SK-N-SH (cell line): Measurements from ENCODE around the gene PXK. TPM values are rescaled to one million over a fixed set of nuclear protein-coding genes. Genes with fewer than 3 reads are reported as not detected.

ENCODE experiments used
- CTCF ChIA-PET: fragments of 300-600, 350-600 bp; formaldehyde crosslinking; extraction: SDS; loops from one replicate; lab custom pipeline; 2021; lab: Yijun Ruan, JAX
- POLR2A ChIA-PET: fragments of 350-600 bp; sonication (Branson Sonifier 250); formaldehyde crosslinking; extraction: SDS; loops from one replicate; lab custom pipeline; 2020; ENCODE audit warnings: antibody characterized with exemption, inconsistent platforms; lab: Yijun Ruan, JAX
- DNase-seq: peaks from one replicate; pipeline ENCODE4 v3.0.0; 2012
- H2AFZ ChIP-seq: fragments of 200-600 bp; sonication (generic); 2 replicates; pipeline ENCODE4 v1.8.1; 2016; ENCODE audit warnings: antibody characterized with exemption, mild to moderate bottlenecking, low read depth
- H3F3A ChIP-seq: fragments of 200-600 bp; sonication (generic); replicated peaks from 2 replicates; pipeline ENCODE3; 2016; ENCODE audit warnings: antibody characterized with exemption, mild to moderate bottlenecking; ENCODE audit not compliant: insufficient read depth
- H3K27ac ChIP-seq, 2 experiments: fragments of 200-500 bp in 1 of 2; fragments of 200-600 bp in 1 of 2; sonication (Bioruptor generic) in 1 of 2; sonication (generic), shearing (Covaris generic) in 1 of 2; 2 replicates each; pipeline versions ENCODE4 v1.5.1 to v1.6.1; 2014 to 2016; ENCODE audit warnings: low read depth in 2 of 2, inconsistent platforms in 1 of 2, low read length in 1 of 2, mild to moderate bottlenecking in 1 of 2, mixed read lengths in 1 of 2
- H3K27me3 ChIP-seq: fragments of 200-600 bp; sonication (generic), shearing (Covaris generic); 2 replicates; pipeline ENCODE4 v1.6.1; 2016; ENCODE audit warnings: mixed run types; ENCODE audit not compliant: insufficient read depth
- H3K36me3 ChIP-seq, 2 experiments: fragments of 200-500 bp in 1 of 2; fragments of 200-600 bp in 1 of 2; sonication (Bioruptor generic) in 1 of 2; sonication (generic) in 1 of 2; replicated peaks in 1 of 2; 2 replicates each; pipeline versions ENCODE3 to v1.5.1; 2014 to 2016; ENCODE audit warnings: low read length in 1 of 2, mild to moderate bottlenecking in 1 of 2; ENCODE audit not compliant: insufficient read depth in 2 of 2, control insufficient read depth in 1 of 2
- H3K4me1 ChIP-seq, 2 experiments: fragments of 200-500 bp in 1 of 2; fragments of 200-600 bp in 1 of 2; sonication (Bioruptor generic) in 1 of 2; sonication (generic), shearing (Covaris generic) in 1 of 2; 2 replicates each; pipeline versions ENCODE4 v1.5.1 to v1.6.1; 2014 to 2016; ENCODE audit warnings: low read depth in 1 of 2, low read length in 1 of 2, mixed run types in 1 of 2; ENCODE audit not compliant: insufficient read depth in 2 of 2, control insufficient read depth in 1 of 2
- H3K4me2 ChIP-seq: fragments of 200-600 bp; sonication (generic), shearing (Covaris generic); 2 replicates; pipeline ENCODE4 v1.6.1; 2017; ENCODE audit warnings: mixed run types
- H3K4me3 ChIP-seq, 2 experiments: fragments of 200-500 bp in 1 of 2; fragments of 200-600 bp in 1 of 2; sonication (Bioruptor generic) in 1 of 2; sonication (generic), shearing (Covaris generic) in 1 of 2; 2 replicates each; pipeline versions ENCODE4 v1.5.1 to v1.8.1; 2014 to 2016; ENCODE audit warnings: low read depth in 2 of 2, inconsistent platforms in 1 of 2, low read length in 1 of 2, mild to moderate bottlenecking in 1 of 2, mixed read lengths in 1 of 2, moderate library complexity in 1 of 2
- H3K79me2 ChIP-seq: fragments of 200-600 bp; sonication (generic); 2 replicates; pipeline ENCODE4 v1.8.1; 2017; ENCODE audit warnings: mild to moderate bottlenecking; ENCODE audit not compliant: insufficient read depth
- H3K9ac ChIP-seq: fragments of 200-600 bp; sonication (generic); 2 replicates; pipeline ENCODE4 v1.6.1; 2017; ENCODE audit warnings: mixed run types
- H3K9me2 ChIP-seq: fragments of 200-600 bp; sonication (generic); 2 replicates; pipeline ENCODE4 v1.6.1; 2017; ENCODE audit warnings: mixed run types
- H3K9me3 ChIP-seq: fragments of 200-600 bp; sonication (generic); 2 replicates; pipeline ENCODE4 v1.6.1; 2017; ENCODE audit warnings: mixed run types, mild to moderate bottlenecking, moderate library complexity
- H4K20me1 ChIP-seq: fragments of 200-600 bp; sonication (generic); 2 replicates; pipeline ENCODE4 v1.6.1; 2017; ENCODE audit warnings: mild to moderate bottlenecking, mixed run types; ENCODE audit not compliant: insufficient read depth
- CHD2 ChIP-seq: fragments of 150-350 bp; IDR thresholded peaks from 2 replicates; pipeline ENCODE4 v1.6.1; 2018; ENCODE audit warnings: low read length; ENCODE audit not compliant: partially characterized antibody
- EP300 ChIP-seq, 2 experiments: IDR thresholded peaks; 2 replicates each; pipeline versions ENCODE4 v1.4.0 to v1.6.1; 2012; ENCODE audit warnings: borderline replicate concordance in 1 of 2, low read depth in 1 of 2, low read length in 1 of 2
- FOXJ3 ChIP-seq: sonication (generic); formaldehyde crosslinking; IDR thresholded peaks from 2 replicates; pipeline ENCODE4 v1.5.1; 2020; ENCODE audit warnings: mild to moderate bottlenecking, missing genetic modification reagents
- GABPA ChIP-seq: IDR thresholded peaks from 2 replicates; pipeline ENCODE4 v1.4.0; 2012; ENCODE audit warnings: low read depth, mild to moderate bottlenecking
- POLR2AphosphoS5 ChIP-seq: IDR thresholded peaks from 2 replicates; pipeline ENCODE4 v1.6.1; 2012; ENCODE audit warnings: low read depth, low read length
- SIN3A ChIP-seq: IDR thresholded peaks from 2 replicates; pipeline ENCODE4 v1.6.1; 2012; ENCODE audit warnings: low read depth, mild to moderate bottlenecking, low read length, moderate library complexity, borderline replicate concordance
- TAF1 ChIP-seq: IDR thresholded peaks from 2 replicates; pipeline ENCODE4 v1.6.1; 2012; ENCODE audit warnings: low read depth, mild to moderate bottlenecking, low read length, moderate library complexity, borderline replicate concordance
- TCF12 ChIP-seq: IDR thresholded peaks from 2 replicates; pipeline ENCODE4 v1.4.0; 2012
- TEAD4 ChIP-seq: IDR thresholded peaks from 2 replicates; pipeline ENCODE4 v1.4.0; 2012; ENCODE audit warnings: mild to moderate bottlenecking, borderline replicate concordance; ENCODE audit not compliant: insufficient read depth
- WGBS: methylation state at CpG from one replicate; pipeline ENCODE4 v1.1.6; 2017; ENCODE audit warnings: low lambda C conversion rate; 5-methylcytosine and 5-hydroxymethylcytosine counted together
- polyA plus RNA-seq, 3 experiments: library from polyadenylated mRNA; depleted of rRNA; stranded (reverse); fragments of >200 nt; gene quantifications; 2 replicates each; pipeline ENCODE4 v1.2.3, GENCODE V29; 2012
- TF ChIP-seq, protein P1 (sequence below): IDR thresholded peaks from 2 replicates; pipeline ENCODE4 v1.6.1; 2012; ENCODE audit warnings: mild to moderate bottlenecking, low read depth, low read length, moderate library complexity

PXK gene
- polyA plus RNA-seq, 1 of the 3 experiments (the other 2 are of a cell fraction): 8.4 TPM

DNA sequence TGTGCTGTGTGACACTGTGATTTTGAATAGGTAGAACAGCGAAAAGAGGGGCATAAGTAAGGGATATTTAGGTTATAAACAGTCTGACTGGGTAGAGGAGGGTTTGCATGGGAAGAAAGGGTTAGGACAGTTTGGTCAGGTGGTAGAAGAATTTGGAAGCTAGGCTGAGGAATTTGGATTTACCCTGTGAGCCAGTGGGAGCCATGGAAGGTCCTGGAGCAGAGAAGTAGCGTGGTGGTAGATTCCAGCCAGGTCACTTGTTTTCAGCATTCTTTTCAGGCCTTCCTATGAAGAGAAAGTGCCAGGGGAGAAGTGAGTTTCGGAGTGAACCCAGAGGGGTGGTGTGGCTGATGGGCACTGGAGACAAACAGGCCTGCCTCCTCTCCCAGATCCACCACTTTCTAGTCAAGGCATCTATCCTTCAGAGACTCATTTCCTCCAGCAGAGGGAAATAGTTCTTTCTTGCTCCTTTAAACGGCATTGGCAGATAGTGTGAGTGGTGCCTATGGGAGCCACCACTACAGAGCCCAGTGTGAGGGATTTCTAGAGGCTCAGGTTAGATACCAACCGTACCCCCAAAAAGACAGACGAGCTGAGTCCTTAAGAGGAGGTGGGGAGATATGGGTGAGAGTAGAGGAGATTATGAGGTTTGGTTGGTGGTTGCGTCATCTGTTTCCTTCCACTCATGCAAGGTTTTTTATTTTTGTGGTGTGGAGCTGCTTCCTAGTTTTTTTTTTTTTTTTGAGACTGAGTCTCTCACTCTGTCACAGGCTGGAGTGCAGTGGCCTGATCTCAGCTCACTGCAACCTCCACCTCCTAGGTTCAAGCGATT lies 21.2 kb downstream of the PXK start:
- WGBS: 94% methylated on average over 8 of the region's 8 CpGs
- no peak overlapping the region for H2AFZ ChIP-seq
- H3K4me3 ChIP-seq: no peak overlapping the region
- ChIA-PET POLR2A (no interaction called here), CTCF (interaction anchor here (0.8 kb wide), 1 partner anchor 46 kb away, joined by 3 read pairs; no protein-coding TSS in a partner anchor)
- H4K20me1 ChIP-seq: no peaks in the 10 kb centered on the region
- H3F3A ChIP-seq: no peaks in the 10 kb centered on the region
- H3K27ac ChIP-seq: no peak overlapping the region
- H3K4me2 ChIP-seq: no peak overlapping the region
- no peak for DNase-seq
- H3K4me1 ChIP-seq: peaks cover 0 to 7% of the 10 kb centered on the region in 2 experiments; a peak in 1 of 4 replicates
- peaks cover 6% of the 10 kb centered on the region; the same call in 1 of the 2 replicates for H3K79me2 ChIP-seq
- H3K9me2 ChIP-seq: no peaks in the 10 kb centered on the region
- no peak overlapping the region for H3K9ac ChIP-seq
- no peaks in the 10 kb centered on the region for H3K9me3 ChIP-seq
- no peak for TF ChIP-seq TEAD4
- no peak for TF ChIP-seq CHD2
- no peak for TF ChIP-seq EP300 (IDR thresholded peaks at IDR 0.05; ENCODE audit: borderline replicate concordance in 1 of 2, low read depth in 1 of 2, low read length in 1 of 2)
- TF ChIP-seq TCF12: no peak
- TF ChIP-seq, protein P1, sequence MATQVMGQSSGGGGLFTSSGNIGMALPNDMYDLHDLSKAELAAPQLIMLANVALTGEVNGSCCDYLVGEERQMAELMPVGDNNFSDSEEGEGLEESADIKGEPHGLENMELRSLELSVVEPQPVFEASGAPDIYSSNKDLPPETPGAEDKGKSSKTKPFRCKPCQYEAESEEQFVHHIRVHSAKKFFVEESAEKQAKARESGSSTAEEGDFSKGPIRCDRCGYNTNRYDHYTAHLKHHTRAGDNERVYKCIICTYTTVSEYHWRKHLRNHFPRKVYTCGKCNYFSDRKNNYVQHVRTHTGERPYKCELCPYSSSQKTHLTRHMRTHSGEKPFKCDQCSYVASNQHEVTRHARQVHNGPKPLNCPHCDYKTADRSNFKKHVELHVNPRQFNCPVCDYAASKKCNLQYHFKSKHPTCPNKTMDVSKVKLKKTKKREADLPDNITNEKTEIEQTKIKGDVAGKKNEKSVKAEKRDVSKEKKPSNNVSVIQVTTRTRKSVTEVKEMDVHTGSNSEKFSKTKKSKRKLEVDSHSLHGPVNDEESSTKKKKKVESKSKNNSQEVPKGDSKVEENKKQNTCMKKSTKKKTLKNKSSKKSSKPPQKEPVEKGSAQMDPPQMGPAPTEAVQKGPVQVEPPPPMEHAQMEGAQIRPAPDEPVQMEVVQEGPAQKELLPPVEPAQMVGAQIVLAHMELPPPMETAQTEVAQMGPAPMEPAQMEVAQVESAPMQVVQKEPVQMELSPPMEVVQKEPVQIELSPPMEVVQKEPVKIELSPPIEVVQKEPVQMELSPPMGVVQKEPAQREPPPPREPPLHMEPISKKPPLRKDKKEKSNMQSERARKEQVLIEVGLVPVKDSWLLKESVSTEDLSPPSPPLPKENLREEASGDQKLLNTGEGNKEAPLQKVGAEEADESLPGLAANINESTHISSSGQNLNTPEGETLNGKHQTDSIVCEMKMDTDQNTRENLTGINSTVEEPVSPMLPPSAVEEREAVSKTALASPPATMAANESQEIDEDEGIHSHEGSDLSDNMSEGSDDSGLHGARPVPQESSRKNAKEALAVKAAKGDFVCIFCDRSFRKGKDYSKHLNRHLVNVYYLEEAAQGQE: no peak
- TF ChIP-seq TAF1: no peak
- no peak for TF ChIP-seq GABPA
- TF ChIP-seq SIN3A: no peak
- H3K27me3 ChIP-seq: no peaks in the 10 kb centered on the region
- H3K36me3 ChIP-seq: no peaks in the 10 kb centered on the region

DNA sequence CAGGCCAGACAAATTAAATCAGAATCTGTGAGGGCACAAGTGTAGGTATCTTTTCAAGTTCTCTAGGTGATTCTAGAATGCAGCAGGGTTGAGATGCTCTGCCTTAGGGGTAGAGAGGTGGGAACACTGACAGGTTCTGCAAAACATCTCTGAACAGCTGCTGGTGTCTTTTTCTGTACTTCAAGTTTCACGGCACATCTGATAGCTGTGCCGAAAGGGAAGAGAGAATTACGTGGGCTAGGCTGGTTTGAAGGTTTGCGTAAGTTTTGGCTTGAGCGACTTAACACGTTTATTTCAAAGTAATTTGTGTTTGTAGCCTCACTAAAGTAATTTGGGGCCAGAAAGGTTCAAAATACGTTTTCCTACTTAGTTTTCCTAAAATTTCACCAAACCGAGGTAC lies 22.5 kb downstream of the PXK start:
- 91% methylated on average over 8 of the region's 8 CpGs for WGBS
- Histone ChIP-seq H3K9me3 (no peaks in the 10 kb centered on the region), H4K20me1 (no peaks in the 10 kb centered on the region), H3K27ac (no peak overlapping the region), H2AFZ (no peak overlapping the region), H3K9ac (no peak overlapping the region), H3K36me3 (no peaks in the 10 kb centered on the region), H3K4me1 (peaks cover 0 to 7% of the 10 kb centered on the region in 2 experiments; a peak in 1 of 4 replicates), H3F3A (no peaks in the 10 kb centered on the region), H3K79me2 (no peaks in the 10 kb centered on the region)
- CTCF ChIA-PET: no interaction called here
- no peak for DNase-seq
- TF ChIP-seq FOXJ3 (no peak), POLR2AphosphoS5 (no peak), CHD2 (no peak), EP300 (IDR thresholded peaks at IDR 0.05; ENCODE audit: borderline replicate concordance in 1 of 2, low read depth in 1 of 2, low read length in 1 of 2) (no peak)
- TF ChIP-seq, all 33 proteins: peak for 0
- Histone ChIP-seq H3K9me2 (no peaks in the 10 kb centered on the region), H3K4me3 (no peak overlapping the region), H3K27me3 (no peaks in the 10 kb centered on the region), H3K4me2 (no peak overlapping the region)
- POLR2A ChIA-PET: no interaction called here
